HepG2 (cell line): Measurements from ENCODE around the gene ASB16. TPM values are rescaled to one million over a fixed set of nuclear protein-coding genes. Genes with fewer than 3 reads are reported as not detected.

Source experiments
- ATAD3A ChIP-seq: sonication (generic); formaldehyde crosslinking; IDR thresholded peaks from 2 replicates; pipeline ENCODE4 v1.4.0; 2020; ENCODE audit warnings: missing genetic modification reagents
- CAMTA2 ChIP-seq: sonication (generic); formaldehyde crosslinking; IDR thresholded peaks from 2 replicates; pipeline ENCODE4 v1.4.0; 2020; ENCODE audit warnings: mild to moderate bottlenecking, missing genetic modification reagents, borderline replicate concordance
- CERS6 ChIP-seq: sonication (generic); formaldehyde crosslinking; IDR thresholded peaks from 2 replicates; pipeline ENCODE4 v1.5.0; 2020; ENCODE audit warnings: missing genetic modification reagents
- CREM ChIP-seq, 2 experiments: sonication (generic) in 1 of 2; formaldehyde crosslinking in 1 of 2; IDR thresholded peaks; 2 replicates each; pipeline versions ENCODE4 v1.4.0 to v1.6.1; 2016 to 2020; ENCODE audit warnings: antibody characterized with exemption in 1 of 2, mild to moderate bottlenecking in 1 of 2, missing genetic modification reagents in 1 of 2
- DNMT1 ChIP-seq: sonication (generic); formaldehyde crosslinking; IDR thresholded peaks from 2 replicates; pipeline ENCODE4 v1.5.1; 2020; ENCODE audit warnings: mild to moderate bottlenecking, missing genetic modification reagents
- FOSL1 ChIP-seq: sonication (generic); formaldehyde crosslinking; IDR thresholded peaks from 2 replicates; pipeline ENCODE4 v1.9.0; 2021; ENCODE audit warnings: missing genetic modification reagents, borderline replicate concordance
- HDAC2 ChIP-seq: sonication (generic); formaldehyde crosslinking; IDR thresholded peaks from 2 replicates; pipeline ENCODE4 v1.4.0; 2020; ENCODE audit warnings: missing genetic modification reagents
- MEF2D ChIP-seq: sonication (generic); formaldehyde crosslinking; IDR thresholded peaks from 2 replicates; pipeline ENCODE4 v1.5.1; 2020; ENCODE audit warnings: mild to moderate bottlenecking, missing genetic modification reagents
- NFATC3 ChIP-seq: sonication (generic); formaldehyde crosslinking; IDR thresholded peaks from 2 replicates; pipeline ENCODE4 v1.5.1; 2020; ENCODE audit warnings: mild to moderate bottlenecking, missing genetic modification reagents
- NFE2 ChIP-seq: sonication (generic); formaldehyde crosslinking; IDR thresholded peaks from 2 replicates; pipeline ENCODE4 v1.4.0; 2020; ENCODE audit warnings: missing genetic modification reagents
- PCBP1 ChIP-seq: fragments of 200-400 bp; formaldehyde crosslinking; IDR thresholded peaks from 2 replicates; pipeline ENCODE4 v1.6.1; 2017; ENCODE audit warnings: mild to moderate bottlenecking, low read depth, low read length, borderline replicate concordance
- PRDM15 ChIP-seq: sonication (generic); formaldehyde crosslinking; IDR thresholded peaks from 2 replicates; pipeline ENCODE4 v1.4.0; 2020; ENCODE audit warnings: missing genetic modification reagents
- SSRP1 ChIP-seq: IDR thresholded peaks from 2 replicates; pipeline ENCODE4 v1.6.1; 2016; ENCODE audit warnings: control low read depth
- ZNF274 ChIP-seq: sonication (generic); formaldehyde crosslinking; IDR thresholded peaks from 2 replicates; pipeline ENCODE4 v1.5.1; 2020; ENCODE audit warnings: mild to moderate bottlenecking, missing genetic modification reagents
- ZNF431 ChIP-seq: sonication (generic); formaldehyde crosslinking; IDR thresholded peaks from 2 replicates; pipeline ENCODE4 v1.9.0; 2022; ENCODE audit warnings: missing genetic modification reagents, low read depth, mild to moderate bottlenecking, borderline replicate concordance
- ZNF580 ChIP-seq: IDR thresholded peaks from 2 replicates; pipeline ENCODE4 v1.6.1; 2016; ENCODE audit warnings: low read depth, borderline replicate concordance
- ZNF713 ChIP-seq: sonication (generic); formaldehyde crosslinking; IDR thresholded peaks from 2 replicates; pipeline ENCODE4 v1.4.0; 2020; ENCODE audit warnings: mild to moderate bottlenecking, missing genetic modification reagents
- ZNF766 ChIP-seq: sonication (generic); formaldehyde crosslinking; IDR thresholded peaks from 2 replicates; pipeline ENCODE4 v1.5.0; 2020; ENCODE audit warnings: missing genetic modification reagents, borderline replicate concordance
- ZSCAN31 ChIP-seq: sonication (generic); formaldehyde crosslinking; IDR thresholded peaks from 2 replicates; pipeline ENCODE4 v1.5.0; 2020; ENCODE audit warnings: low read depth, mild to moderate bottlenecking, missing genetic modification reagents
- polyA plus RNA-seq, 8 experiments: library from polyadenylated mRNA; depleted of rRNA in 3 of 8; stranded (reverse) in 7 of 8; unstranded in 1 of 8; fragments of >200 nt; fragmentation: Illumina TruSeq in 4 of 8; extraction: Trizol in 4 of 8; gene quantifications; 2 replicates each; pipeline versions ENCODE4 v1.2.1 to v1.2.3, GENCODE V29; 2011 to 2016; ENCODE audit warnings: low read depth in 4 of 8, missing spikeins in 1 of 8, mixed read lengths in 1 of 8; ENCODE audit not compliant: insufficient read depth in 1 of 8
- total RNA-seq, 5 experiments: library from RNA; depleted of rRNA; stranded (reverse); fragments of >200 nt; fragmentation: Illumina TruSeq; extraction: Trizol; gene quantifications; 2 replicates each; pipeline ENCODE4 v1.2.3, GENCODE V29; 2016; ENCODE audit warnings: low read depth in 1 of 5
- TF ChIP-seq, protein P1 (sequence below): sonication (generic); formaldehyde crosslinking; IDR thresholded peaks from 2 replicates; pipeline ENCODE4 v1.8.1; 2023; ENCODE audit warnings: mild to moderate bottlenecking, missing genetic modification reagents
- TF ChIP-seq, protein P2 (sequence below): sonication (generic); formaldehyde crosslinking; IDR thresholded peaks from 2 replicates; pipeline ENCODE4 v1.5.0; 2020; ENCODE audit warnings: mild to moderate bottlenecking, missing genetic modification reagents

The ASB16 gene
- total and polyA plus RNA-seq, 2 of the 13 experiments (the other 11 are each of a cell fraction or from before 2014, with no cell fraction given): 0.07 TPM; not detected in 1

GRCh38 chr17:44220213-44221083 lies 49.9 kb downstream of the ASB16 start (continued):
- TF ChIP-seq ZNF580 (no peak), NFE2 (CRISPR knock-in tag) (no peak), CAMTA2 (CRISPR knock-in tag) (no peak), NFATC3 (CRISPR knock-in tag) (no peak), HDAC2 (CRISPR knock-in tag) (no peak), CREM (IDR thresholded peaks at IDR 0.05) (no peak), CREM (CRISPR knock-in tag; IDR thresholded peaks at IDR 0.05) (peak; percentile 31; the same call in 1 of the 2 replicates), ZNF713 (CRISPR knock-in tag) (no peak), ZNF431 (CRISPR knock-in tag) (no peak), ATAD3A (CRISPR knock-in tag) (no peak), PRDM15 (no peak; the same call in 1 of the 2 replicates), ZSCAN31 (CRISPR knock-in tag) (no peak), ZNF274 (CRISPR knock-in tag) (no peak), CERS6 (CRISPR knock-in tag) (no peak), SSRP1 (CRISPR knock-in tag) (no peak), FOSL1 (CRISPR knock-in tag) (no peak), ZNF766 (CRISPR knock-in tag) (0 out of 2 replicates have a peak, but pooled peaks have one; percentile 59), DNMT1 (CRISPR knock-in tag) (no peak), PCBP1 (no peak), MEF2D (CRISPR knock-in tag) (no peak)
- TF ChIP-seq, protein P1, sequence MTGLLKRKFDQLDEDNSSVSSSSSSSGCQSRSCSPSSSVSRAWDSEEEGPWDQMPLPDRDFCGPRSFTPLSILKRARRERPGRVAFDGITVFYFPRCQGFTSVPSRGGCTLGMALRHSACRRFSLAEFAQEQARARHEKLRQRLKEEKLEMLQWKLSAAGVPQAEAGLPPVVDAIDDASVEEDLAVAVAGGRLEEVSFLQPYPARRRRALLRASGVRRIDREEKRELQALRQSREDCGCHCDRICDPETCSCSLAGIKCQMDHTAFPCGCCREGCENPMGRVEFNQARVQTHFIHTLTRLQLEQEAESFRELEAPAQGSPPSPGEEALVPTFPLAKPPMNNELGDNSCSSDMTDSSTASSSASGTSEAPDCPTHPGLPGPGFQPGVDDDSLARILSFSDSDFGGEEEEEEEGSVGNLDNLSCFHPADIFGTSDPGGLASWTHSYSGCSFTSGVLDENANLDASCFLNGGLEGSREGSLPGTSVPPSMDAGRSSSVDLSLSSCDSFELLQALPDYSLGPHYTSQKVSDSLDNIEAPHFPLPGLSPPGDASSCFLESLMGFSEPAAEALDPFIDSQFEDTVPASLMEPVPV (CRISPR knock-in tag): no peak
- TF ChIP-seq, protein P2, sequence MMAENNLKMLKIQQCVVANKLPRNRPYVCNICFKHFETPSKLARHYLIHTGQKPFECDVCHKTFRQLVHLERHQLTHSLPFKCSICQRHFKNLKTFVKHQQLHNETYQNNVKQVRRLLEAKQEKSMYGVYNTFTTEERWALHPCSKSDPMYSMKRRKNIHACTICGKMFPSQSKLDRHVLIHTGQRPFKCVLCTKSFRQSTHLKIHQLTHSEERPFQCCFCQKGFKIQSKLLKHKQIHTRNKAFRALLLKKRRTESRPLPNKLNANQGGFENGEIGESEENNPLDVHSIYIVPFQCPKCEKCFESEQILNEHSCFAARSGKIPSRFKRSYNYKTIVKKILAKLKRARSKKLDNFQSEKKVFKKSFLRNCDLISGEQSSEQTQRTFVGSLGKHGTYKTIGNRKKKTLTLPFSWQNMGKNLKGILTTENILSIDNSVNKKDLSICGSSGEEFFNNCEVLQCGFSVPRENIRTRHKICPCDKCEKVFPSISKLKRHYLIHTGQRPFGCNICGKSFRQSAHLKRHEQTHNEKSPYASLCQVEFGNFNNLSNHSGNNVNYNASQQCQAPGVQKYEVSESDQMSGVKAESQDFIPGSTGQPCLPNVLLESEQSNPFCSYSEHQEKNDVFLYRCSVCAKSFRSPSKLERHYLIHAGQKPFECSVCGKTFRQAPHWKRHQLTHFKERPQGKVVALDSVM: no peak
